Activated naive CD4-positive, alpha-beta T cell treated with anti-CD3 and anti-CD28 coated beads, Interleukin-2, amount 50 U/mL, for 16 hours (primary cell): ENCODE data around the gene MISP3.

ENCODE experiments used
- DNase-seq: peaks from one replicate; pipeline ENCODE4 v3.0.0-alpha.2; 2020

The MISP3 gene

GRCh38 chr19:14054099-14054498, 18.5 kb upstream of the MISP3 start:
- DNase-seq: no peak

DNA sequence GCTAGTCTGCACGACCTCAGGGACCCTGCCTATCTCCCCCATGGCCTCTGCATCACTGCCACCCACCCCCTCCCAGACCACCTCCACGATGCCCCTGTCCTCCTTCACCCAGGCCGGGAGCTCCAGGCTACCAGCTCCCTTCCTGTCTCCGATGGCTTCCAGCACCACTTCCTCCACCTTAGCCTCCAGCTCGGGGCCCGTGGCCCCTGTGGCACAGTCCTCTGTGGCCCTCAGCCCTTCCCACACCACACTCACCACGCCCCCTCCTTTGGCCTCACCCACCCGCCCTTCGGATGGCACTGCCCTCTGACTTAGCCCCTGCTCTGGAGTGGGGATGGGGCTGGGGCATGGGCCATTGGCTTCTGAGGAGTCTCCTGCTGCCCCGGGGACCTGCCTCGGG, 17.9 kb upstream of the MISP3 start:
- DNase-seq: no peak

DNA sequence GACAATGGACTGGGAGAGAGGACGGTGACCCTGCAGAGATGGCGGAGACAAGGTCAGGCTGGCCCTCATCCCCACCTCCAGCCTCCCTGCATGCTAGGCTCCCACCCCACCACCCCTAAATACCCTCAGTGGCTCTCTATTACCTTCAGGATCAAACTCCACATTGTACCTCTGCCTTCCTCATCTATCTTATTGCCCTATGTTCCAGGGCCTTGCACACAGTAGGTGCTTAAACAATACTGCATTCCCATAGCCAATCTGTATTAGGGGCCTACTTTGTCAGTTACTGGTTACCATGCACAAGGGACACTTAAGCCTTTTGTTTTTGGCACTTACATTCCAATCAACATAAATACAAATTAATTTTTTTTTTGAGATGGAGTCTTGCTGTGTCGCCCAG, 17.2 kb upstream of the MISP3 start:
- no peak for DNase-seq

DNA sequence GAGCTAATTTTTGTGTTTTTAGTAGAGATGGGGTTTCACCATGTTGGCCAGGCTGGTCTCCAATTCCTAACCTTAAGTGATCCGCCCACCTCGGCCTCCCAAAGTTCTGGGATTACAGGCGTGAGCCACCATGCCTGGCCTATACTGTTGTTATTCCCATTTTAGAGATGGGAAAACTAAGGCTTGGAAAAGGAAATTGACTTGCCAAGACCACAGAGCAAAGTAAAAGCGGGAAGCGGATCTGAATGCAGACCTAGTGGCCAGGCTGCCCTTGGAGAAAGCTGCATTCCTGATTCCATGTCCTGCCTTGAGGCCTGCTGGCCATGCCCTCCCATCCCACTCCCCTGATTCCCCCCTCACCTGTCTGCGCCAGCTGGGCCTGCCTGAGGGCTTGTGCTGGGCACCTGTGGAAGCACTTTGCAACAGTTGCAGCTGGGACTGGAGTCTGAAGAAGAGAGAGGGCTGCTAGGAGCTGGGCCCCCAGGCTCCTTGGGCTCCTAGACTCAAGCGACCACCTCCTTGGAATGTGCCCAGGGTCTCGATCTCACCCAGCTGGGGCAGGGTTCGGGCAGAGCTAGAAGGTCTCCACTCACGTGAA, 16.4 kb upstream of the MISP3 start:
- DNase-seq: no peak

DNA sequence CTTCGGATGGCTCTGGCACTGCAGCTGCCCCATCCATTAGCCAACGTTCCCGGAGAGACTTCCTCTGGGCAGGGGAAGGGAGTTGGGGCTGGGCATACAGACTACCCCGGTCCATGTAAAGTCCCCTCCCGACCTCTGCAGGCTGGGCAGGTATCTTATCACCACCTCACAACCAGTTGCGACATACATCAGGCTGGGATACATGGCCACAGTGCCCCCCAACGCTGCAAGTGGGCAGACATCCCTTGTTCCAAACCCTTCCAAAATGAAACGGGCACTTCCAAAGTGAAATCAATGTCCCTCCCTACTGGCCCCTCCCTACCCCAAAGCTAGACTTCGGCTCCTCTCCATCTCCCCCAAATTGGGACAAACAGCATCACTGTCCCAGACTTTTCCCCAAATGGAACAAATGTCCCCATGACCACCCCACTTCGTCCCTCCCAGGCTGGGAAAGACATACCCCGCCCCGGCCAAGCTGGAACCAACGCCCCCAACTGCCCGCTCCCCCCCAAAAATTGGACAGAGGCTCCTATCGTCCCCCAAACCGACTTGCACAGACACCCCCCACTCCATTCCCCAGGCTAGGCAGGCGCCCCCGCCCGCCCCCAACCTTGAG, 15.7 kb upstream of the MISP3 start:
- DNase-seq: no peak

- DNase-seq: no peak
Observed at GRCh38 chr19:14058182-14059092, 14.1 kb upstream of the MISP3 start.

DNA sequence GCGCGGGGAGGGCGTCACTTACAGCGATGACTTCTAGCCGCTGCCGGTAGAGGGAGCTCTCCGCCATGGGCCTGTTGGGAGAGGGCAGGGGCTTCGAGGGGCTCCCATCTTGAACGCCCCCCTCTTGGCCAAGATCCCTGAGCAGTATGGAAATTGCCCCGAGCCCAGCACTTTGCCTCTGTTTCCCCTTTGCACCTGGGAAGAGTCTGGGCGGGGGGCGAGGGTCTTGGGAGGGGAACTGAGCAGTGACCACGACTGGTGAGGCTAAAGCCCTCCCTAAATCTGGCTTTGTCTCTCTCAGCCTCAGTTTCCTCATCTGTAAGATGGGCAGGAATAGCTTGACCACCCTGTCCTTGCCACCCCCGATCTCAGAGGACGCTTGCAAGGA, 13.5 kb upstream of the MISP3 start:
- peak; percentile 58 for DNase-seq

DNA sequence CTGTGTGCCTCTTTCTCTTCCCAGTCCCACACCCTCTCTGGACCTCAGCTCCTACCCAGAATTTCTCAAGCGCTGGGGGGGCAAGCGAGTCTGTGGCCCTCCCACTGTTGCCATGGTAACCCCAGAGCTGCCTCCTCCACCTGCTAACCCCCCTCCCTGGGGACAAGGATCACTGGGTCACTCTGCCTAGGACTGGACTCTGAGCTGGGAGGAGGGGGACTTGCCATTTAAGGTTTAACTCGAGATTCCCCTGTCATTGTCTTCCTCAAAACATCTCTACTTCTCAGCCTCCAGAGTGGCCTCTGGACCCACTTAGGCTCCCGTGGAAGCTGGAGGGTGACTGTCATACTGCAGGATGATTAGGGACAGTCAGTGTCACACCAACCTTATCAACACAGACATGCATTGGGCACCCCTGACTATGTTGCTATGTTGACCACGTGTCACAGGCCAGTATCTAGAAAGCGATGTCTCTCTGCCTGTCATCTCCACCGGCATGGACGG, 12.9 kb upstream of the MISP3 start:
- DNase-seq: no peak

DNA sequence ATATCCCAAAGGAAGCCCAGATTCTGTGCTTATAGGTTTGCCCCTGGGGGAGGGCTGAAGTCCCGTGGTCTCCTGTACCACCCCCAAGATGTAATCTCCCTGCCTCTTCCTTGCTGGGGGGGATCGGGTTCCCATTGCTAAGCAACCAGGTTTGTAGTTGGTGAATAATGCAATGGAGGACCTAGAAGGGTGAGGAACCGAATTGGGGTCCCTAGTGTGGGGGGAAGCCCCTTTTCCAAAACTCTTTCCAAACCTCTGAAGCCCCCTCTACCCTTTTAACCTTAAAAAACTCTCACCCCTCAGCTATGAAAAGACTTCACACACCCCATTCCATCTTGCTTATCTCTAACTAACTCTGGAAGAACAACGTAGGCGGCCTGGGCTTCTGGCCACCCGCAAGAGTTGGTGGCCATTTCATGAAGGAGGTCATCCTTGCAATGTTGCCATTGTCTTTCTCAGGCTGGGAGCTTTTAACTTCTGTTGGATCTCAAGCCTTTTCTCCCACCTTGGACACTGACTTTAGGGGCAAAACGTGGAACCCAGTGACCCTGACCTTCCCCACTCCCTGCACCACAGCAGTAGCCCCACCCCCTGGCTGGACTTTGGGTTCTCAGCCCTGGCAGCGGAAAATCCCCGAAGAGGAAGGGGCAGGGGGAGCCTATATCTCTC, 11.4 kb upstream of the MISP3 start:
- DNase-seq: no peak

GRCh38 chr19:14061751-14062557, 10.6 kb upstream of the MISP3 start, which contains the start of gene PALM3:
TSS of gene PALM3 (minus strand) at chr19:14062076. CDS start at chr19:14061980, 96 bp downstream.
- no peak for DNase-seq

DNA sequence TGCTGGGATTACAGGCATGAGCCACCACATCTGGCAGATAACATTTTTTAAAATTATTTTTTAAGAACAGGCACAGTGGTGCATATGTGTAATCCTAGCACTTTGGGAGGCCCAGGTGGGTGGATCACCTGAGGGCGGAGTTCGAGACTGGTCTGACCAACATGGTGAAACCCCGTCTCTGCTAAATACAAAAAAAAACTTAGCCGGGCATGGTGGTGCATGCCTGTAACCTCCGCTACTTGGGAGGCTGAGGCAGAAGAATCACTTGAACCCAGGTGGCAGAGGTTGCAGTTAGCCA, 10.1 kb upstream of the MISP3 start:
- DNase-seq: no peak

DNA sequence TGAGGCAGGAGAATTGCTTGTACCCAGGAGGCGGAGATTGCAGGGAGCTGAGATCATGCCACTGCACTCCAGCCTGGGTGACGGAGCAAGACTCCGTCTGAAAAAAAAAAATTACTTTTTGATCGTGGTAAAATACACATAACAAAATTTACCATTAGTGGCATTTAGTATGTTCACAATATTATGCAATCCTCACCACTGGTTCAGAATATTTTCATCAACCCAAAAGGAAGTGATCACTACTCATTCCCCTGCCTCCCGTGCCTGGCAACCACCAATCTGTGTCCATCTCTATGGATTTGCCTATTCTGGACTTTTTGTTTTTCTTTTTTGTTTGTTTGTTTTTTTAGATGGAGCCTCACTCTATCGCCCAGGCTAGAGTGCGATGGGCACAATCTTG, 9.5 kb upstream of the MISP3 start:
- no peak for DNase-seq

DNA sequence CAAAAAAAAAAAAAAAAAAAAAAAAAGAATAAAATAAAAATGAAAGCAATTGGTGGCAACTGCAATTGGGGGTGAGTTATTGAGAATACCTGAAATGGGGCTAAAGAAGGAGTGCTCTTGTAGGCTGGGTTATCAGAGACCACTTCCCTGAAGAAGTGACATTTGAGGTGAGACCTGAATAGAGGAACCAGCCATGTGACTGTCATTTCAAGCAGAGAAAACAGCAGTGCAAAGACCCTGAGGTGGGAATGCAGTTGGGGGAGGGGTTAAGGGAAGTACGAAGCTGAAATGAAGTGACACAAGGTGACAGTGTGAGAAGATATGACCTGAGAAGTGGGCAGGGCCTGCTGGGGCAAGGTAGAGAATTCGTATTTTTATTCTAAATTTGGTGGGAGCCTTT, 6.5 kb upstream of the MISP3 start:
- DNase-seq: no peak

DNA sequence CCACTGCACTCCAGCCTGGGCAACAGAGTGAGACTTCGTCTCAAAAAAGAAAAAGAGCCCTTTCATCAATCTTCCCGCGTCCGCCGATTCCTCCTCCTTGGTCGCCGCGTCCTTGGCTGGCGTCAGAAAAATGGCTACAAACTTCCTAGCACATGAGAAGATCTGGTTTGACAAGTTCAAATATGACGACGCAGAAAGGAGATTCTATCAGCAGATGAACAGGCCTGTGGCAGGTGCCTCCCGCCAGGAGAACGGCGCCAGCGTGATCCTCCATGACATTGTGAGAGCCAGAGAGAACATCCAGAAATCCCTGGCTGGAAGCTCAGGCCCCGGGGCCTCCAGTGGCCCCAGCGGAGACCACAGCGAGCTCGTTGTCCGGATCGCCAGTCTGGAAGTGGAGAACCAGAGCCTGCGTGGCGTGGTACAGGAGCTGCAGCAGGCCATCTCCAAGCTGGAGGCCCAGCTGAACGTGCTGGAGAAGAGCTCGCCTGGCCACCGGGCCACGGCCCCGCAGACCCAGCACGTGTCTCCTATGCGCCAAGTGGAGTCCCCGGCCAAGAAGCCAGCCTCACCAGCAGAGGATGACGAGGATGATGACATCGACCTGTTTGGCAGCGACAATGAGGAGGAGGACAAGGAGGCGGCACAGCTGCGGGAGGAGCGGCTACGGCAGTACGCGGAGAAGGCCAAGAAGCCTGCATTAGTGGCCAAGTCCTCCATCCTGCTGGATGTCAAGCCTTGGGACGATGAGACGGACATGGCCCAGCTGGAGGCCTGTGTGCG, 2.1 kb upstream of the MISP3 start:
- no peak for DNase-seq

DNA sequence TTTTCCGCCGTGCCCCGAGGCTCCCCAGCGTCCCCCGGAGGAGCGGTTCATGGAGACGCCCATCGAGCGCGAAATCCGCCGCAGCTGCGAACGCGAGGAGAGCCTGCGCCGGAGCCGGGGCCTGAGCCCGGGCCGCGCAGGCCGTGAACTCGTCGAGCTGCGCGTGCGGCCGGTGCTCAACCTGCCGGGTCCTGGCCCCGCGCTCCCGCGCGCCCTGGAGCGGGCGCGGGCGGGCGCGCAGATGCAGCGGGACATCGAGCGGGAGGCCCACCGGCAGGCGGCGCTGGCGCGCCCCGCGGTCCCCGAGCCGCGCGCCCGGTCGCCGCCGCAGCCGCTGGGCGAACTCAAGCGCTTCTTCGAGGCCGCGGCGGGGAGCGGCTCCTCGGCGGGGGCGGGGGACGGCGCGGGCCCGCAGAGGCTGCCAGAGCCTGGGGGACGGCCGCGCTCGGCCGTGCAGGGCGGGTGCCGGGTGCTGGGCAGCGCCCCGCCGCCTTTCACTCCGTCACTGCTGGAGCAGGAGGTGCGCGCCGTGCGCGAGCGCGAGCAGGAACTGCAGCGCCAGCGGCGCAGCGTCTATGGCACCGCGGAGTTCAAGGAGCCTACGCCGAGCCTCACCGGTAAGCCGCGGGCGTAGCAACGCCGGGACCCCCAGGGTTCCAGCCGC, 807 bp downstream of the MISP3 start:
- DNase-seq: peak; percentile 81

- no peak for DNase-seq
Observed at GRCh38 chr19:14073925-14074838, 1.6 kb downstream of the MISP3 start.

DNA sequence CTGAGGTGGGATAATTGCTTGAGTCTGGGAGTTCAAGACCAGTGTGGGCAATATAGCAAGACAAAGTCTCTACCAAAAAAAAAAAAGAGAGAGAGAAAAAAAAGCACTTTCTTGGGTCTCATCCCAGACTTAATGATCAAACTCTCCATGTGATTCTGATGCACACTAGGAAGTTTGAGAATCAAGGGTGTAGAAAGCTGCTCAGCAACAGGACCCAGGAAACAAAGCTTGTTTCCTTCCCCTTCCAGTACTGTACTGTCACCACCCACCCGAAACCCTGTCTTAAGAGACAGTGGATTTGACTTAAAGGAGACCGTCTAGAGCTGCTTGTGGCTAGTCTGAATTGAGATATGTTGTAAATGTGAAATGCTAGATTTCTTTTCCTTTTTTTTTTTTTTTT, 5.8 kb downstream of the MISP3 start:
- DNase-seq: no peak

DNA sequence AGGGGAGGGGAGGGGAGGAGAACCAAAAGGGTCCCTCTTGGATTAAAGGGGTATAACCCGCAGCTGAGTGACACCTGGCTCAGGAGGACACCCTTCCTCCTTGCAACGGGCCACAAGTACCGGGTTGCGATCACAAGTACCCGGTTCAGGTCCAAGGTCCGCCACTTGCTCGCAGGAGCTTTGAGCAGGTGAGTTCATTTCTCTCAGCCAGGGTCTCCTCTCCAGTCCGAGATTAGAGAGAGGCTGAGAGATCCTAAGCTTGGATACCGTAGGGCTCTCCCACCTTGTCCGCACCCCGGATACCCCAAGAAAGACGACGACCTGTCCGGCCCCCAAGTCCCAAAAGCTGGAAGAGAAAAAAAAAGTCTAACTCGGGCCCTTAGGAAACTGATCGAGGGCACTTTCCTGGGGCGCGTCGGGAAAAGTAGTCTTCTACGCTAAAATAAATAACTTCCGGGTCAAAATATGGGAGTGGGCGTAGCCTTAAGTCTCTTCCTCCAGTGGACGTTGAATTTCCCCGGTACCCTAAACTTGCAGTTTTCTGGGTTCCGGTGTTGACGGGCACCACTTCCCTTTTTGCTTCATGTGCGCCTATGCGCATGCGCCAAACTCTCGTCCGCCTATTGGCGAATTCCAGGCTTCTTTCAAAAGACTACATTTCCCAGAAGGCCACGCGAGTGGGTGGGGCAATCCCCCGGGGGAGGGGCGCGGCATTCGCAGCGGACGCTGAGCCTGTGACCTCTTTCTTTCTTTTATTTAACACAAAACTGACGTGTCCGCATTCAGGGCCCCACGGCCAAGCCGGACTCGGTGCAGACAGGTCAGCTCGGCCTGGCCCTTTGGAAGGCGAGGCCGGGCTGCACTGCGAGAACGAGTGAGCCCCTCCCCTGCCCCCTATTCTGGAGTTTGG, 8.6 kb downstream of the MISP3 start:
- DNase-seq: peak; percentile 98
